Activated gamma-delta T cell treated with Interleukin-2 at 50 U/mL for 16 hours (primary cell): ENCODE data around the gene SPATA1.
A peak's percentile ranks its signal among the peaks of the same experiment; 100 is the strongest.
"Not testable (repeated sequence)": the region's sequence is repeated elsewhere in the genome, so short reads cannot be mapped to it uniquely, and the experiment has no call there.

Source experiments
- DNase-seq: peaks from one replicate; pipeline ENCODE4 v3.0.0-alpha.2; 2020

Gene SPATA1

DNA sequence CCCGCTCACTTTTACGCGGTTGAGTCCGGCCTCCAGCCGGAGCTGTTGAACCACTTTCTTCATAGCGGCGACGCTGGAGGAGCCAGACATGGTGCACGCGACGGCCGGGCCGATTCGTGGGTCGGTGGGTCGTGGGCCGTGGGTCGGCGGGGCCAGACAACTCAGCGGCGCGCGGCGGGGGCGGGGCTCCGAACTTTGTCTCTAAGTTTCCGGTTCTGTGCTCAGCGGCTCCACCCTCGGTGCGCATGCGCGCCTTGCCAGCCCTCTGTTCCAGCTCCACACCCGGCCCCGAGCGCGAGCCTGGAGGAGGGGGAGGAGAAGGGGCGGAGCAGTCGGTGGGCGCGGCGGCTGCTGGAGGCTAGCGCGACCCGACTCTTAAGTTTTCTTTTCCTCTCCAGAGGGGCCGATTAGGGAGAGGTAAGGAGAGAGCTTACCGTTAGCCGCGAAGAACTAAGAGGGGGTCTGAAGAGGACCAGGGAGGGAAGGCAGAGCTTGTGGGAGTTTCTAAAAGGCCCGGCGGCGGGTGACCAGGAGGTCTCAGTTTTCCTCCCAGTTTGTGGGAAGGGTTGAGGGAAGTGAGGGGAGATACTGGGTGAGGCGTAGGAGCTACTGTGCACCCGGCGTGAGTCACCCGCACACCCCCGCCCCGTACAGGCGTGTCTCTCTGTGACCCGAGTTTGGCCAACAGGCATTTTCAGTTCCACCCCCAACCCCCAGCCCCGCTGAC, at the start of gene SPATA1, which contains the start of gene GNG5:
SPATA1 (plus strand) TSS at position 385 of the 727 bp plus-strand sequence. CDS start 9,974 bp downstream, outside the sequence.
GNG5 (minus strand) TSS at position 580 of the 727 bp plus-strand sequence; CDS start at position 90, 490 bp downstream.
- DNase-seq: peak; percentile 98

GRCh38 chr1:84462118-84462517, 44.1 kb upstream of the SPATA1 start:
- DNase-seq: no peak

GRCh38 chr1:84467298-84467697, 38.9 kb upstream of the SPATA1 start:
- no peak for DNase-seq

GRCh38 chr1:84476225-84476624, 30.0 kb upstream of the SPATA1 start:
- no peak for DNase-seq

DNA sequence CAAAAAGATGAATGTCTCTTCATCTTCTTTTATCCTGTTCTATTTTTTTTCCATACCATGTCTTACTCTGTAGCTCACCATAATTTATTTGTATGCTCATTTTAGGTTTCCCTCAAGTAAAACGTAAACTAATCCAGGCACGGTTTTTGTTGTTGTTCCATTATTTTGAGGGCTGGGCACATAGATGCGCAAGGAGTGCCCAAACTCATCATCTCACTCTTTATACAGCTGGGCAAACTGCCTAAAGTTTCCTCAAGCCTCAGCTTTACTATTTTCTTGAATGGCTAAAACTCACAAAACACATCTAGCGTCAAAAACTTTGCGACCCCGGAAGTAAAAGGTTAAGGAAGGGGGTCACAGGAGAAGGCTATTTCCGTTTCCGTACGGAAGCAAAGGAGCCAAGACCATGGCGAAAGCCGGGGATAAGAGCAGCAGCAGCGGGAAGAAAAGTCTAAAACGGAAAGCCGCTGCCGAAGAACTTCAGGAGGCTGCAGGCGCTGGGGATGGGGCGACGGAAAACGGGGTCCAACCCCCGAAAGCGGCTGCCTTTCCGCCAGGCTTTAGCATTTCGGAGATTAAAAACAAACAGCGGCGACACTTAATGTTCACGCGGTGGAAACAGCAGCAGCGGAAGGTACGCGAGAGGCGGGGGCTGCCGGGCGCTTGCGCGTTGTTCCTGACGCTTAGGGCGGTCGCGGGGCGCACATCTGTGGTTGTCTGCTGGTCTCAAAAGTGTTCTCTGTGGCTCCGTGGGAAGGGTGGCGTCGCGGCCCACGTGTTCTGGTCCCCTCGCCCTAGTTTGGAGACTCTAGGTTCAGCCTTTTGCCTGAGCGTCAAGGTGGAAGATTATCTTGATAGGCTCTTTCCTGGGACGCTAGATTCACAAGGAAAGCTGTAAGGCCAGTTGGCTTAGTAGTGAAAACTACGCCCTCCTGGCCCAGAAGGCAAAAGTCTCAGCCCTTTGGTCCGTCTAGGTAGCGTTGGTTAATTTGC, 27.0 kb upstream of the SPATA1 start, which contains the start of gene RPF1:
RPF1 (plus strand) TSS at position 391 of the 993 bp plus-strand sequence; CDS start at position 407, 16 bp downstream.
- peak; percentile 77 for DNase-seq

DNA sequence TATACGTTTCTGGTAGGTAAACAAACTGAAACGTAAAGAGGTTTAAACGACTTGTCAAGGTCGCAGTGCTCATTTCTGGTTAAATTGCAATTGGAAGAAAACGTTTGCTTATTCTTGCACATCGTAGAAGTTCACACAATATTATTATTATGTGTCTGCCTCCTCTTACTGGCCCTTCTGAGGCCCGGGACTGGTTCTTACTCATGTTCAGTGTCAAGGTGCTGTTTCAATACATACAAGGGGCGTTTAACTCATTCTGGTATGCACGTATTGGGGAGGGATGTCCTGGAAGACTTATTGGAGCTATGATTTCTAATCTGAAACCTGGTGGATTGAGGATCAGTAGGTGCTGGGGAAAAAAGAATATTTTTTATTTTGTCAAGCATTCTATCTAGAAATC, 26.2 kb upstream of the SPATA1 start:
- no peak for DNase-seq

DNA sequence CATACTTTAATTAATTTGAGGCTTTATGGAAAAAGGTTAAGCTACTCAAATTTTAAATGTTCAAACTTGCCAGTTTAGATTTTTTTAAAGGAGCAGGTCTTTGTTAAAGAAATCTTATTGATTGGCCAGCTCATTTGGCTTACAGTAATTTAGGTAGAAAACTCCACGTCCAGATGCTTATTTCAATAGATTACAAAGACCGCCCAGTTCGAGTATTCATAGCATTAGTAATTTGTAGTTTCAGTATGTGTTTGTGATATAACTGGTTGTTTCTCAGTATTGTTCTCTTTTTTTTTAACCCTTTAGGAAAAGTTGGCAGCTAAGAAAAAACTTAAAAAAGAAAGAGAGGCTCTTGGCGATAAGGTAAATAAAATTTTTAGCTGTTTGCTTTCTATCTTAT, 25.5 kb upstream of the SPATA1 start:
- DNase-seq: no peak

GRCh38 chr1:84481317-84481716, 24.9 kb upstream of the SPATA1 start:
- no peak for DNase-seq

- DNase-seq: no peak
Measured at GRCh38 chr1:84488107-84488506, 18.1 kb upstream of the SPATA1 start.

DNA sequence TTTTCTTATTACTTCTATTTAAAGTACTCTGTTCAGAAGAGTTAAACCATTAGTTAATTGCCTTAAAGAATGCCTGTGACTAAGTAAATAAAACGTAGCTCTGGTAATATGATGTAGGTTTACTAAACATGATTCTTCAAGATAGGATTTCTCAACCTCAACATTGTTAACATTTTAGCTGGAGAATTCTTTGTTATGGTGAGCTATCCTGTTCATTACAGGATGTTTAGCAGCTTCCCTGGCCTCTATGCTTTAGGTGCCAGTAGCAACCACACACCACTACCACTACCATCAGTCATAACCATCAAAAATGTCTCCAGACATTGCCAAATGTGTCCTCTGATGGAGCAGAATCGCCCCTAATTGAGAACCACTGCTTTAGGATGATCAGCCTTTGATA, 16.4 kb upstream of the SPATA1 start:
- DNase-seq: no peak

DNA sequence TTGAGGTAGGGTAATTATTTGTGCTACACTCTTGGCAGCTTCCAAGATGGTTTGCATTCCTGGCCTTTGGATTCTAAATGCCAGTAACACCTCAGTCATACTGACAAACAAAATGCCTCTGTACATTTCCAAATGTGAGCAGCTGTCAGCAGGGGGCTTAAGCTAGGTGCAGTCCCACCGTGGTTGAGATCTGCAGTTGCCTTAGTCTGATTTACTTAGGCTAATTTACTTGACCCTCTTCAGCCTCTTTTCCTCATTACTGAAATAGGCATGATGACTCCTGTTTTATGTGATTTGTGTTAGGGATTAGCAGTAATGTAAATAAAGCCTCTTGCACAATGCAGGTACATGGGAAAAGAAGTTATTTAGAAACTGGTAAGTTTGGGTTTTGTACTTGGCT, 13.5 kb upstream of the SPATA1 start:
- no peak for DNase-seq

GRCh38 chr1:84493747-84494146, 12.4 kb upstream of the SPATA1 start:
- DNase-seq: no peak

GRCh38 chr1:84496498-84496897, 9.7 kb upstream of the SPATA1 start:
- no peak for DNase-seq

- DNase-seq: no peak
Measured at GRCh38 chr1:84497631-84498275, 8.4 kb upstream of the SPATA1 start.

DNA sequence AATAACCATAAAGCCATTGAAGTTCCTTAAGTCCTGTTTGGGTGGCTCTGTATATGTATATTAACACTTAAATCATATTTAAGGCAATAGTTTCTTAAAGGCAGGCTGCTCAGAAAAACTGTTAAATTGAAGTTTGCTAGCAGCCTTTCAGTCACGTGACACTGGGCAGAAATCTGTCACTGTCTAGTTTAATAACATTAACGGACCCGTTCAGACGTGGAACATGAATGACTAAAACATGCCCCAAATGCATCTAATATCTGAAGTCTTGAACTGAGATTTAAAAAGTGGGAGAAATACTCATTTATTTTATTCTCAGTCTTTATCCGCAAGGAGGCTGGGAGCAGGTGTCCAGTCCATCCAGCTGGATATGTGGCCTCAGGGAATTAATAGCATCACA, 3.3 kb upstream of the SPATA1 start:
- DNase-seq: no peak

DNA sequence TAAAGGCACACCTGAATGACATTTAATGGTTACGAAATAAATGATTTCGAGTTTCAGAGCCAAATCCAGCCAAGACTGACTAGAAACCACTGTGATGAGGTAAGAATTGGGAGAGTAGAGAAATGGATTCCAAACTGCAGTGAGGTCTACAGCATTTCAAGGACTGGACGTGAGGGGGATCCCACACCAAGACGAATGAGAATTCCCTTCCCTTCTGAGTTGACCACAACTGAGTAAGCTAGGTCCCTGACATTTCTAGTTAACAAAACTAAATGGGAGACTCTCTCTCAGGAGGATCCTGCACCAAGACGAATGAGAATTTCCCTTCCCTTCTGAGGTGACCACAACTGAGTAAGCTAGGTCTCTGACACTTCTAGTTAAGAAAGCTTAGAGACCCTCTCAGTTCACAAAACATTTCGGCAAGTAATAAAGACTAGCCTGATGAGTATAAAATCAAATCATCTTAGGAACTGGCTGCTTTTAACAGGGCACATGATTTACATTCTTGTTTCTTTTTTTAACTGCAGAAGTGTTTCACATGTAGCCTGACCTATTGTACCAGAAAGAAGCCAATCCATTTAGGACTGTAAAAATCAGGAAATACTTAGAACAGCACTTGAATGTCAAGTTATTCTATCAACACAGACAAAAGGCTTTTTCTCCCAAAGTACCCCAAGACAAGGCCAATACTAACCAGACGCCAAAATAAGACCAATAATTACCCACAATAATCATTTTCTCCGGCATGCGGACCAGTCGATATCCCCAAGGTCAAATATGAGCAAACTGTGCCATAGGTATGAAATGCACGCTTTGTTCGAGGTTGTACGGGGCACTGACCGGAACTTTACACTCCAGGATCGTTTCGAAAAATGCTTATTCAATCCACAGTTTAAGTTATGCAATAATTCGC, 1.4 kb upstream of the SPATA1 start:
- DNase-seq: no peak

DNA sequence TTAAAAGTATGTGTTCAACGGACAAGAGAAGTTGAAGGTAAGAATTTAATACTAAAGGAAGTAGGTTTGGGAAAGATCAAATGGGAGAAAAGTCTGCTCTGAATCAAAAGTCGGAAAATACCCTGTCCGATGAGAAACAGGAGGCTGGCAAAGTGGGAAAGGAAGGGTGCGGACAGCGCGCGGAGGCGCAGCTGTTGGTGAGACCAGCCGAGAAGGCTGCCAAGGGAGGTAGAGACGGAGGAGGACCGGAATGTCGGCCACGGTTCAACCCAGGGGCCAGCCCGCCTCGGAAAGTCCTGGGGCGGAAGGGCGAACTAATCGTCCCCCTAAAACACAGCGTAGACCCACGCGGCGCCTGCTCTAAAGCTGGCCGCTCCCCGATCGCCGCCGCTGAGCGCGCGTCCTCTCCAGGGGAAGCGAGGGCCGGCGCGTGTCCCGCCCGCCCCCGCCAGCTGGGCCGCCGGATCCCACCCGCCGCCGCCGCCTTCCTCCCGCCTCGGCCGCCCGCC, 639 bp upstream of the SPATA1 start:
- DNase-seq: no peak

GRCh38 chr1:84506729-84507453, 705 bp downstream of the SPATA1 start:
- no peak for DNase-seq

DNA sequence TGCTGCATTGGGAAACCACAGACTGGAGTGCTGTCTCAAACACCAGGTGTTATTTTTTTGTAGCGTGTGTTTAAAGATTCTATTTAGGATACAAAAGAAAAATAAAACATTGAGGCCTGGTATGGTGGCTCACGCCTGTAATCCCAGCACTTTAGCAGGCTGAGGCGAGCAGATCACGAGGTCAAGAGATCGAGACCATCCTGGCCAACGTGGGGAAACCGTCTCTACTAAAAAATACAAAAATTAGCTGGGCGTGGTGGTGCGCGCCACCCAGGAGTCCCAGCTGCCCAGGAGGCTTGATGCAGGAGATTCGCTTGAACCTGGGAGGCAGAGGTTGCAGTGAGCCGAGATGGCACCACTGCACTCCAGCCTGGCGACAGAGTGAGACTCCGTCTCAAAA, 1.7 kb downstream of the SPATA1 start:
- DNase-seq: not testable (repeated sequence)

DNA sequence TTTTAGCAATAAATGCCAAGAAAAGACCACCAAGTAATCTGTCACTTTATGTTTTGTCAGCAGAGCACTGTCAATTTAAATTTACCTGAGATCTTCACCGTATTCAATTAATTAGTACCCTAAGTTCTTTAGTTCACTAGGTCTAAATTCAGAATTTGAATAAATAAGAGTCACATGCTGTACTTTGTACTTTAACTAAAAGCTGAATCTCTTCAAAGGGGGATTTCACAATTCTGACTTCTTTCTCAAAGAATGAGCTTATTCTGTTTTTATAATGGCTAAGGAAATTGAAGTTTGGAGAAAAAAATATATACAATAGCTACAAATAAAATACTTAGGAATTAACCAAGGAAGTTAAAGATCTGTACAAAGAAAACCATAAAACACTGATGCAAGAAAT, 2.3 kb downstream of the SPATA1 start:
- DNase-seq: no peak

- DNase-seq: no peak
Measured at GRCh38 chr1:84509029-84509428, 2.8 kb downstream of the SPATA1 start.
